Measurements from ENCODE around the gene IFT52.

DNA sequence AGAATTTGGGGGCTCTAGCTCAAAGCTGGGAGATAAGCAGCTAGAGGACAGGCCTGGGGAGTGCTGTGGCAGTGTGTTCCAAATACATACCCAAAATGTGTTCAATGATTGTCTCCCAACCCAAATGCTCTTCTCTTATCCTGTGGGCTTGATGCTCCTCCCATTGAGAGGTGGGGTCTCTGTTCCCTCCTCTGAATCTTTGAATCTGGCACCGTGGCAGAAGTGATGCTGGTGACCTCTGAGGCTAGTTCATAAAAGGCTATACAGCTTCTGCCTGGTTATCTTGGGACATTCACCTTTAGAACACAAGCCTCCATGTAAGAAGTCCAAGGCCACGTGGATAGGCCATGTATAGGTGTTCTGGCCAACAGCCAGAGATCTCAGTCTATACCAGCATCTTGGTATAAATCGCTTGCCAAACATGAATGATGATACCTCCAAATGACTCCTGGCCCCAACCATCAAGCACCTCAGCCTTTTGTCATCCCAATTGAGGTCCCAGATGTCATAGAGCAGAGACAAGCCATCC lies 60.3 kb downstream of the IFT52 start:
- TF ChIP-seq CREB1 (IDR thresholded peaks at IDR 0.05; ENCODE audit: low read depth) (no peak), YY1 (IDR thresholded peaks at IDR 0.05; ENCODE audit: low read depth) (no peak), USF1 (IDR thresholded peaks at IDR 0.05) (no peak), RAD21 (IDR thresholded peaks at IDR 0.05; ENCODE audit: low read depth) (no peak)
